Measurements from ENCODE around the gene ZNF598.

GRCh38 chr16:2025878-2026460 is 16.3 kb upstream of the ZNF598 start:
- TF ChIP-seq CTCF (IDR thresholded peaks at IDR 0.05) (no peak), POLR2A (IDR thresholded peaks at IDR 0.05) (no peak)
